Chondrocyte (in vitro differentiated cells): ENCODE results near the gene HMX1. TPM values are rescaled to one million over a fixed set of nuclear protein-coding genes. Genes with fewer than 3 reads are reported as not detected.

Experiments used
- DNase-seq: peaks from one replicate; pipeline ENCODE4 v3.0.0; 2021; ENCODE audit warnings: mixed read lengths, low spot score
- H3K27ac Mint-ChIP-seq: one replicate; pipeline ENCODE4 v1.8.0; 2021; ENCODE audit warnings: mild to moderate bottlenecking, moderate library complexity, mixed read lengths; ENCODE audit not compliant: unreplicated experiment
- H3K27me3 Mint-ChIP-seq: 2 replicates; pipeline ENCODE4 v1.8.0; 2021; ENCODE audit warnings: low read depth, mixed read lengths
- H3K36me3 Mint-ChIP-seq: 2 replicates; pipeline ENCODE4 v1.8.0; 2021; ENCODE audit warnings: low read depth, mixed read lengths
- H3K4me1 Mint-ChIP-seq: 2 replicates; pipeline ENCODE4 v1.8.0; 2021; ENCODE audit warnings: low read depth, mild to moderate bottlenecking, mixed read lengths
- H3K4me3 Mint-ChIP-seq: one replicate; pipeline ENCODE4 v1.8.0; 2021; ENCODE audit warnings: mild to moderate bottlenecking, moderate library complexity, mixed read lengths; ENCODE audit not compliant: unreplicated experiment
- H3K9me3 Mint-ChIP-seq: 2 replicates; pipeline ENCODE4 v1.8.0; 2021; ENCODE audit warnings: low read depth, mixed read lengths
- total RNA-seq: library from RNA; stranded (reverse); gene quantifications from 3 replicates; pipeline ENCODE4 v1.2.1, GENCODE V29; 2021
- TF ChIP-seq, protein P1 (sequence below): fragments of 200-600 bp; sonication (generic); IDR thresholded peaks from 2 replicates; pipeline ENCODE4 v1.5.0; 2021; ENCODE audit warnings: antibody characterized with exemption, mild to moderate bottlenecking, moderate library complexity

HMX1 gene
- total RNA-seq, 1 donor from 2014 or later, result not detected

GRCh38 chr4:8869898-8870646 is 1.6 kb downstream of the HMX1 start:
- Mint-ChIP-seq H3K4me3 (no peak overlapping the region), H3K9me3 (no peaks in the 10 kb centered on the region), H3K4me1 (peaks cover 7% of the 10 kb centered on the region), H3K27ac (no peak overlapping the region), H3K36me3 (no peaks in the 10 kb centered on the region), H3K27me3 (peaks cover 59% of the 10 kb centered on the region)
- TF ChIP-seq, protein P1, sequence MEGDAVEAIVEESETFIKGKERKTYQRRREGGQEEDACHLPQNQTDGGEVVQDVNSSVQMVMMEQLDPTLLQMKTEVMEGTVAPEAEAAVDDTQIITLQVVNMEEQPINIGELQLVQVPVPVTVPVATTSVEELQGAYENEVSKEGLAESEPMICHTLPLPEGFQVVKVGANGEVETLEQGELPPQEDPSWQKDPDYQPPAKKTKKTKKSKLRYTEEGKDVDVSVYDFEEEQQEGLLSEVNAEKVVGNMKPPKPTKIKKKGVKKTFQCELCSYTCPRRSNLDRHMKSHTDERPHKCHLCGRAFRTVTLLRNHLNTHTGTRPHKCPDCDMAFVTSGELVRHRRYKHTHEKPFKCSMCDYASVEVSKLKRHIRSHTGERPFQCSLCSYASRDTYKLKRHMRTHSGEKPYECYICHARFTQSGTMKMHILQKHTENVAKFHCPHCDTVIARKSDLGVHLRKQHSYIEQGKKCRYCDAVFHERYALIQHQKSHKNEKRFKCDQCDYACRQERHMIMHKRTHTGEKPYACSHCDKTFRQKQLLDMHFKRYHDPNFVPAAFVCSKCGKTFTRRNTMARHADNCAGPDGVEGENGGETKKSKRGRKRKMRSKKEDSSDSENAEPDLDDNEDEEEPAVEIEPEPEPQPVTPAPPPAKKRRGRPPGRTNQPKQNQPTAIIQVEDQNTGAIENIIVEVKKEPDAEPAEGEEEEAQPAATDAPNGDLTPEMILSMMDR, result no peak
- no peak for DNase-seq

GRCh38 chr4:8869002-8869897 is 2.4 kb downstream of the HMX1 start:
- H3K27ac Mint-ChIP-seq, result no peak overlapping the region
- H3K27me3 Mint-ChIP-seq, result peaks cover 56% of the 10 kb centered on the region
- no peaks in the 10 kb centered on the region for H3K9me3 Mint-ChIP-seq
- H3K4me1 Mint-ChIP-seq, result peaks cover 7% of the 10 kb centered on the region
- H3K4me3 Mint-ChIP-seq, result no peak overlapping the region
- no peak for DNase-seq
- no peaks in the 10 kb centered on the region for H3K36me3 Mint-ChIP-seq
- TF ChIP-seq, protein P1, result no peak

DNA sequence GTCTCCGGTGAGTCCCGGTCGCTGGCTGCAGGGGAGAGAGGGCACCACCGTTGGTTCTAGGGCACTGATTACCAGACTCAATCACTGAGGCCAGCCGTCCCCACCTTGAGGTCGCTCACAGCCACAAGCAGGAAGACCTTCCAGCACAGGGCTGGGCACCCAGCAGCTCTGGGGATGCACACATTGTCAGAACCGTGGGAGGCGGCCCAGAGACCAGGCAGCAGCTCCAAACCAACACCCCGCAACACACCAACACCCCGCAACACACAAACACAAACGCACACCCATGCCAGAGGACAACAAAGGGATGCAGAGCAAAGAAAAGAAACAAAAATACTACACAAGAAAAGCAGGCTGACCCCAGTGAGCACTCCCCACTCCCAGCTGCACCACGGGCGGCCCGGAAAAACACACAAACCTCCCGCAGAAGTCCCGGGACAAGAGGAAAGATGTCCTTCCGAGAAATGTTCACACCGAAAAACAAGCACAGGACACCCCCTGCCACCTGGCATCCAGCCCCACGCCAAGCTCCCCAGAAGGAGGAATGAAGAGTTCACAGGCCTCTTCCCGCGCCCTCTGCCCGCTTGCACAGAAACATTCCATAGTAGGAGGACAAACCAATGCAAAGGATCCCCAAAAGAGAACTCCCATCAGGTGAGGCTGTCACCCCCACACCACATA is 3.2 kb downstream of the HMX1 start:
- no peaks in the 10 kb centered on the region for H3K36me3 Mint-ChIP-seq
- peaks cover 7% of the 10 kb centered on the region for H3K4me1 Mint-ChIP-seq
- no peak overlapping the region for H3K4me3 Mint-ChIP-seq
- no peak overlapping the region for H3K27ac Mint-ChIP-seq
- no peak for DNase-seq
- TF ChIP-seq, protein P1, result no peak
- no peaks in the 10 kb centered on the region for H3K9me3 Mint-ChIP-seq
- peaks cover 58% of the 10 kb centered on the region for H3K27me3 Mint-ChIP-seq

- no peak overlapping the region for H3K27ac Mint-ChIP-seq
- no peak for DNase-seq
- H3K4me3 Mint-ChIP-seq, result no peak overlapping the region
- peaks cover 54% of the 10 kb centered on the region for H3K27me3 Mint-ChIP-seq
- no peaks in the 10 kb centered on the region for H3K9me3 Mint-ChIP-seq
- H3K36me3 Mint-ChIP-seq, result no peaks in the 10 kb centered on the region
- peaks cover 7% of the 10 kb centered on the region for H3K4me1 Mint-ChIP-seq
- TF ChIP-seq, protein P1, result no peak
These were observed 3.9 kb downstream of the HMX1 start for GRCh38 chr4:8867624-8868320.
